CD4-positive, alpha-beta T cell treated with Interferon alpha-2 for 1 hour (primary cell): ENCODE data around the gene VPREB3.
A peak's percentile ranks its signal among the peaks of the same experiment; 100 is the strongest.

ENCODE experiments used
- DNase-seq, 2 donors: peaks; one replicate each; pipeline ENCODE4 v3.0.0-alpha.2; 2020 to 2022

The VPREB3 gene

GRCh38 chr22:23754220-23754919 is at the start of gene VPREB3:
VPREB3 (minus strand) TSS chr22:23754425; CDS start chr22:23754363, 62 bp downstream.
- DNase-seq = no peak

- DNase-seq = no peak
Observed at GRCh38 chr22:23803001-23803819, 49.0 kb upstream of the VPREB3 start.

- no peak for DNase-seq
Observed at GRCh38 chr22:23801886-23802377, 47.7 kb upstream of the VPREB3 start.

- no peak for DNase-seq
Observed at GRCh38 chr22:23801238-23801821, 47.1 kb upstream of the VPREB3 start.

GRCh38 chr22:23800297-23801237 is 46.3 kb upstream of the VPREB3 start:
- DNase-seq = peak in 1 of 2 donors; percentile 31

GRCh38 chr22:23796461-23796860 is 42.2 kb upstream of the VPREB3 start:
- no peak for DNase-seq

- DNase-seq = no peak
Observed at GRCh38 chr22:23793326-23793725, 39.1 kb upstream of the VPREB3 start.

- no peak for DNase-seq
Observed at GRCh38 chr22:23791738-23792645, 37.8 kb upstream of the VPREB3 start.

GRCh38 chr22:23790819-23791737 is 36.9 kb upstream of the VPREB3 start:
- DNase-seq = no peak

- no peak for DNase-seq
Observed at GRCh38 chr22:23789638-23790037, 35.4 kb upstream of the VPREB3 start.

- no peak for DNase-seq
Observed at GRCh38 chr22:23789121-23789520, 34.9 kb upstream of the VPREB3 start.

- no peak for DNase-seq
Observed at GRCh38 chr22:23787910-23788309, 33.7 kb upstream of the VPREB3 start.

- no peak for DNase-seq
Observed at GRCh38 chr22:23787600-23787896, 33.3 kb upstream of the VPREB3 start.

- peak; percentile 87 to 94 for DNase-seq
Observed at GRCh38 chr22:23786752-23787599, 32.8 kb upstream of the VPREB3 start, which contains the start of gene SMARCB1. SMARCB1 (plus strand) TSS chr22:23786966; CDS start chr22:23787170, 204 bp downstream.

GRCh38 chr22:23786261-23786710 is 32.1 kb upstream of the VPREB3 start:
- no peak for DNase-seq

- DNase-seq = peak in 1 of 2 donors; percentile 21
Observed at GRCh38 chr22:23784215-23784732, 30.0 kb upstream of the VPREB3 start.

- DNase-seq = no peak
Observed at GRCh38 chr22:23783265-23784150, 29.3 kb upstream of the VPREB3 start.

GRCh38 chr22:23782703-23783102 is 28.5 kb upstream of the VPREB3 start:
- no peak for DNase-seq
